B cell (primary cell): ENCODE measurements around the gene BCKDHA. TPM values are rescaled to one million over a fixed set of nuclear protein-coding genes. Genes with fewer than 3 reads are reported as not detected.

Source experiments
- ATAC-seq: fragments of 200-7000 bp; cut with Tn5 transposase; one replicate; pipeline ENCODE4 v1.10.0; 2021; ENCODE audit warnings: low read depth, mild to moderate bottlenecking, moderate number of reproducible peaks, moderate library complexity
- CTCF ChIA-PET: fragments of 350-600 bp; sonication (Branson Sonifier 250); formaldehyde crosslinking; loops from one replicate; lab custom pipeline; 2021; ENCODE audit warnings: antibody characterized with exemption, inconsistent platforms; lab: Charles Lee
- POLR2A ChIA-PET: fragments of 350-600 bp; sonication (Branson Sonifier 250); formaldehyde crosslinking; loops from one replicate; lab custom pipeline; 2021; ENCODE audit warnings: antibody characterized with exemption; lab: Charles Lee
- DNase-seq: peaks from one replicate; pipeline ENCODE4 v3.0.0; 2013
- H2AFZ ChIP-seq: 2 replicates; pipeline ENCODE4 v1.6.1; 2012; ENCODE audit warnings: mild to moderate bottlenecking, low read depth, low read length; ENCODE audit not compliant: insufficient read depth, poor library complexity, severe bottlenecking
- H3K27ac ChIP-seq, 2 donors: 1 replicate in 1 of 2; 2 replicates in 1 of 2; pipeline ENCODE4 v1.5.1; 2012 to 2013; ENCODE audit warnings: low read length in 2 of 2, mild to moderate bottlenecking in 2 of 2, moderate library complexity in 1 of 2
- H3K27me3 ChIP-seq, 4 experiments: fragments of 200-600 bp in 1 of 4; sonication (generic) in 1 of 4; replicated peaks in 1 of 4; 1 replicate in 2 of 4; 2 replicates in 2 of 4; pipeline versions ENCODE4 v1.6.1 to v1.7.0; 2013 to 2016; ENCODE audit warnings: low read length in 3 of 4, mild to moderate bottlenecking in 2 of 4, mixed read lengths in 1 of 4, moderate library complexity in 1 of 4; ENCODE audit not compliant: insufficient read depth in 4 of 4, control insufficient read depth in 3 of 4; ENCODE audit errors: control extremely low read depth in 1 of 4
- H3K36me3 ChIP-seq, 2 experiments: replicated peaks in 1 of 2; 1 replicate in 1 of 2; 2 replicates in 1 of 2; pipeline versions ENCODE4 v1.6.1 to v1.7.1; 2013; ENCODE audit warnings: low read length in 1 of 2; ENCODE audit not compliant: insufficient read depth in 2 of 2, control insufficient read depth in 1 of 2; ENCODE audit errors: control extremely low read depth in 1 of 2, extremely low read depth in 1 of 2
- H3K4me1 ChIP-seq, 2 donors: fragments of 200-600 bp in 1 of 2; sonication (generic) in 1 of 2; 1 replicate in 1 of 2; 2 replicates in 1 of 2; pipeline versions ENCODE4 v1.5.1 to v1.6.1; 2013 to 2017; ENCODE audit warnings: low read length in 2 of 2; ENCODE audit not compliant: control insufficient read depth in 2 of 2, insufficient read depth in 2 of 2
- H3K4me2 ChIP-seq: replicated peaks from 2 replicates; pipeline ENCODE3; 2012; ENCODE audit warnings: mild to moderate bottlenecking, low read depth, low read length; ENCODE audit not compliant: poor library complexity, severe bottlenecking
- H3K4me3 ChIP-seq, 5 experiments: fragments of 200-600 bp in 1 of 5; sonication (generic) in 1 of 5; 1 replicate in 3 of 5; 2 replicates in 2 of 5; pipeline versions ENCODE4 v1.5.1 to v1.7.0; 2011 to 2016; ENCODE audit warnings: low read length in 4 of 5, mild to moderate bottlenecking in 4 of 5, low read depth in 2 of 5, control low read depth in 1 of 5, moderate library complexity in 1 of 5; ENCODE audit not compliant: insufficient read depth in 1 of 5; ENCODE audit errors: control extremely low read depth in 1 of 5, extremely low read depth in 1 of 5
- H3K79me2 ChIP-seq: fragments of 200-600 bp; sonication (generic); one replicate; pipeline ENCODE4 v1.6.0; 2016; ENCODE audit warnings: low read length; ENCODE audit not compliant: control insufficient read depth, insufficient read depth
- H3K9ac ChIP-seq: fragments of 200-600 bp; sonication (generic); 2 replicates; pipeline ENCODE4 v1.6.1; 2017; ENCODE audit warnings: mild to moderate bottlenecking, low read length, moderate library complexity
- H3K9me3 ChIP-seq, 3 donors: one replicate each; pipeline versions ENCODE4 v1.6.1 to v1.7.1; 2013; ENCODE audit warnings: low read length in 2 of 3; ENCODE audit not compliant: control insufficient read depth in 2 of 3, insufficient read depth in 1 of 3; ENCODE audit errors: control extremely low read depth in 1 of 3
- H4K20me1 ChIP-seq: 2 replicates; pipeline ENCODE4 v1.6.0; 2012; ENCODE audit warnings: mild to moderate bottlenecking, low read length; ENCODE audit not compliant: insufficient read depth, control insufficient read depth, poor library complexity, severe bottlenecking
- H3K27ac Mint-ChIP-seq: one replicate; pipeline ENCODE4 v1.8.0; 2021; ENCODE audit warnings: mixed read lengths
- H3K27me3 Mint-ChIP-seq: one replicate; pipeline ENCODE4 v1.8.0; 2021; ENCODE audit warnings: mixed read lengths
- H3K4me1 Mint-ChIP-seq: one replicate; pipeline ENCODE4 v1.8.0; 2021; ENCODE audit warnings: mixed read lengths
- H3K4me3 Mint-ChIP-seq: one replicate; pipeline ENCODE4 v1.8.0; 2021; ENCODE audit warnings: mixed read lengths
- H3K9me3 Mint-ChIP-seq: one replicate; pipeline ENCODE4 v1.8.0; 2022; ENCODE audit warnings: mixed read lengths; ENCODE audit not compliant: insufficient read depth
- CTCF ChIP-seq: fragments of 200-600 bp; IDR thresholded peaks from one replicate; pipeline ENCODE4 v1.8.0; 2022; ENCODE audit warnings: antibody characterized with exemption, mild to moderate bottlenecking
- EZH2 ChIP-seq: IDR thresholded peaks from 2 replicates; pipeline ENCODE4 v1.6.1; 2012; ENCODE audit warnings: borderline replicate concordance, low read depth, mild to moderate bottlenecking, moderate library complexity, low read length; ENCODE audit not compliant: insufficient read depth, poor library complexity, severe bottlenecking
- WGBS: methylation state at CpG from one replicate; pipeline ENCODE4 v1.1.5; 2013; ENCODE audit warnings: missing lambda C conversion rate; ENCODE audit not compliant: insufficient coverage; 5-methylcytosine and 5-hydroxymethylcytosine counted together
- intact Hi-C: fragments of 100-400 bp; cut with micrococcal nuclease; formaldehyde crosslinking; loops from one replicate; pipeline ENCODE4 v1.10.0; 2022
- polyA plus RNA-seq: library from polyadenylated mRNA; depleted of rRNA; stranded (reverse); fragments of >200 nt; gene quantifications from 2 replicates; pipeline ENCODE4 v1.2.3, GENCODE V29; 2012
- total RNA-seq, 2 donors: library from RNA; stranded (reverse); fragments of 120-200 nt in 1 of 2; gene quantifications; 1 replicate in 1 of 2; 2 replicates in 1 of 2; pipeline versions ENCODE4 v1.2.3 to v1.2.4, GENCODE V29; 2013 to 2022

The BCKDHA gene
- total and polyA plus RNA-seq, 2 donors (not counting 1 experiment from before 2014, with no cell fraction given): 20.6 to 39.7 TPM

GRCh38 chr19:41355802-41356201 lies 41.8 kb upstream of the BCKDHA start:
- no peaks in the 10 kb centered on the region for H3K9me3 Mint-ChIP-seq
- H3K4me3 ChIP-seq: no peak overlapping the region
- H3K4me1 Mint-ChIP-seq: peaks cover 25% of the 10 kb centered on the region
- H3K9me3 ChIP-seq: no peaks in the 10 kb centered on the region
- ChIA-PET POLR2A (interaction anchor here (1.2 kb wide), 1 partner anchor 8 kb away, joined by 4 read pairs; the partner anchor contains the start of gene B9D2), CTCF (interaction anchor here (0.6 to 7.6 kb wide), 12 partner anchors 9 to 220 kb away, joined by 3 to 130 read pairs (median 4); partner anchors contain the start of genes B9D2, CCDC97, CEACAM21 and DMAC2)
- intact Hi-C loops: no loop called here
- no peak overlapping the region for H3K9ac ChIP-seq
- no peaks in the 10 kb centered on the region for H3K27me3 ChIP-seq
- H2AFZ ChIP-seq: no peak overlapping the region
- H3K27me3 Mint-ChIP-seq: no peaks in the 10 kb centered on the region
- peak overlapping the region; percentile 83 for H3K27ac Mint-ChIP-seq
- peaks cover 34% of the 10 kb centered on the region for H3K79me2 ChIP-seq
- H3K27ac ChIP-seq: no peak overlapping the region
- H3K4me2 ChIP-seq: no peak overlapping the region
- ATAC-seq (no peak), DNase-seq (no peak)
- no peak overlapping the region for H3K4me3 Mint-ChIP-seq
- TF ChIP-seq CTCF (no peak), EZH2 (no peak)
- H3K4me1 ChIP-seq: peaks cover 5 to 9% of the 10 kb centered on the region in 2 donors
- 92% methylated on average over 3 of the region's 3 CpGs for WGBS
- H3K36me3 ChIP-seq: no peaks in the 10 kb centered on the region
- peaks cover 28% of the 10 kb centered on the region for H4K20me1 ChIP-seq

DNA sequence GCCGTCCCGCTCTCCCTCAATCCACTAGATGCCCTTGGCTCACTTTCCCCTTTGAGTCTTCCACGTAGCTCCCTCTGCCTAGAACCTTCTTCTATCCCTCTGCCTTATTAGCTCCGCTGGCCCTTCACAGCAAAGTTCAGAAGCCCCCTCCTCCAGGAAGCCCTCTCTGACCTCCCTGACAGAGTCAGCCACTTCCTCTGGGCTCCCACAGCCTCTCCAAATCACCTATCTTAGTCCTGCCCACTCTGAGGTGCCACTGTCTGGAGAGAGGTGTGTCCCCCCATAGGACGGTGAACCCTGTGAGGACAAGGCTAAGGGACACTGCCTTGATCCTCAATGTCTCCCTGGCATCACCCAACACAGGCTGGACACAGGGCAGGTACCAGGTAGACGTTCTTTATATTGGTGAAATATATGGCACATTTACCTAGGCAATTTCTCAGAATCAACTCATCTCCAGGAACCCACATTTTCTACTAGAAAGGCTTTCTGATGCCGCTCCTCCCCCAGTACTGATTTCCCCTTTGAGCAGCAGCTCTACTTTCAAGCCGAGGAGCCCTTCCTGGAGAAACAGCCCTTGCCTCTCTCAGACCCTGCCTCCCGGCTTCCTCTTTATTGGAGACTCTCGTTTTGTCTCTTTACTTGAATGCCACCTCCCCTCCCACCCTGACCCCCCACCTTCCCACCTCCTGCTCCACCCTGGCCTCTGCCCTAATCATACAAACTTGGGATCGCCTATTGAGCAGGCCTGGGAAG lies 40.5 kb upstream of the BCKDHA start:
- no peak overlapping the region for H2AFZ ChIP-seq
- TF ChIP-seq EZH2 (no peak), CTCF (no peak)
- peaks cover 15% of the 10 kb centered on the region for H4K20me1 ChIP-seq
- CTCF ChIA-PET: interaction anchor here (1.1 to 7.6 kb wide), 3 partner anchors 32 to 153 kb away, joined by 3 to 130 read pairs (median 3); no protein-coding TSS in a partner anchor
- no peak overlapping the region for H3K27ac ChIP-seq
- Mint-ChIP-seq H3K27me3 (no peaks in the 10 kb centered on the region), H3K27ac (peak overlapping the region; percentile 67), H3K9me3 (no peaks in the 10 kb centered on the region), H3K4me1 (peaks cover 17% of the 10 kb centered on the region), H3K4me3 (no peak overlapping the region)
- POLR2A ChIA-PET: interaction anchor here (0.7 kb wide), 1 partner anchor 218 kb away, joined by 3 read pairs; no protein-coding TSS in a partner anchor
- H3K4me1 ChIP-seq: peaks cover 3 to 6% of the 10 kb centered on the region in 2 donors
- ATAC-seq (no peak), DNase-seq (no peak)
- WGBS: 77% methylated on average over 6 of the region's 11 CpGs
- intact Hi-C loops: no loop called here
- H3K4me3 ChIP-seq: no peak overlapping the region
- no peak overlapping the region for H3K9ac ChIP-seq
- no peaks in the 10 kb centered on the region for H3K27me3 ChIP-seq
- H3K9me3 ChIP-seq: no peaks in the 10 kb centered on the region
- peaks cover 0 to 3% of the 10 kb centered on the region in 2 experiments for H3K36me3 ChIP-seq
- H3K79me2 ChIP-seq: peaks cover 26% of the 10 kb centered on the region
- H3K4me2 ChIP-seq: no peak overlapping the region
